Epidermal melanocyte (primary cell): ENCODE measurements around the gene PBX3.

Experiments
- DNase-seq: peaks from one replicate; pipeline ENCODE4 v3.0.0; 2011; ENCODE audit warnings: low spot score; ENCODE audit not compliant: insufficient read length

The PBX3 gene

DNA sequence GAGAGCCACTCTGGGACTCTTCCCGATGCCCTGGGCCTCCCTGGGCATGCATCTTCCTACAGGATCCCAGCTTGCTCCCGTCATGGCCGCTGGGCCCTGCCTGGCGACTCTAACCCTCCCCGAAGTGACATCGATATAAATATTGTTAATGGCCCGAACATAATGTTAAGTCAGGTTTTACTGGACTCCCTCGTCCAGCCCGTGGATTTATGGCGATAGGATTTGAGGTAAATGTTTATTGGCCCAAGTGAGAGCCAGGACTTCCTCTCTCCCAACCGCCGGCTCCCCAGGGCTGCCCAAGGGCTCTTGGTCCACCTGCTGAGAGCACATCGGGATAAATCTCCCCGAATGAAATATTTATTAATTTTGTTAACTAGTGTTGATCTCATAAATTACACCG lies 246.3 kb downstream of the PBX3 start:
- DNase-seq: no peak

DNA sequence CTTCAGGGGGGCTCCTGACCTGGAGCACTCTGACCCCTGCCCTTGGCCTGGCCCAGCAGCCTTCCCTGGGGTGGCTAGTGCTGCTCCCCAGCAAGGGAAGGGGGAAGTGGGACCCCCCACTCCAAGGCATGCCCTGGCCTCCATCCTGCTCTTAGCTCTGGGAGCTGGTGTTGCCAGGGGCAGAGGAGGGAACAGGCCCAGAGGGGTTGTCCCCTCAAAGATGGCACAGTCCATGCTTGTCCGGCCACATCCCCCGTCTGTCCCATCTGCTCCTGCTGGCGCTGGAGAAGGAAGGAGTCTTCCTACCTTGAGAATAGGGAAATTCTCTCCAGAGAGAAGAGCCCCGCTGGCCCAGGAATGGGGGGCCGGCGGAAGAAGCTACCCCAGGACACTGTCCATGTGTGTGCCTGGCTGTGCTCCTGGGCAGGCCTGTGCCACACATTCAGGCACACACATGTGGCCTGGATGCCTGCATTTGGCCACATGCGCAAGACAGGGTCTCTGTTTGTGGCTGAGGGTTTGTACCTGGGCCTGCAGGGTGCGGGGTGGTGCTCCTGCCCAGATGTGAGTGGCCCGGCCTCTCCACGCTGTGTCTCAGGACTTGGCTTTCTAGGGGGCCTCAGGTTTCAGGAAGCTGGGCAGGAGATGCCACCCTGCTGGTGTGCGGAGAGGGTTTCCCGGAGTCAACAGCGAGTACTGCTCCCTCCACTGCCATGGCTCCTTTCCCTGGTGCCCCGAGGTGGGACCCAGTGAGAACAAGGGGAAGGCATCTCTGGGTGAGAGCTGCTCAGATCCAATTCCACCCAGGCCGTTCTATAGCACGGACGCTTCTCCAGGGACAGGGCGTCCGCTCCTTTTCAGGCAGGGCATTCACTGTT lies 247.1 kb downstream of the PBX3 start:
- DNase-seq: no peak

DNA sequence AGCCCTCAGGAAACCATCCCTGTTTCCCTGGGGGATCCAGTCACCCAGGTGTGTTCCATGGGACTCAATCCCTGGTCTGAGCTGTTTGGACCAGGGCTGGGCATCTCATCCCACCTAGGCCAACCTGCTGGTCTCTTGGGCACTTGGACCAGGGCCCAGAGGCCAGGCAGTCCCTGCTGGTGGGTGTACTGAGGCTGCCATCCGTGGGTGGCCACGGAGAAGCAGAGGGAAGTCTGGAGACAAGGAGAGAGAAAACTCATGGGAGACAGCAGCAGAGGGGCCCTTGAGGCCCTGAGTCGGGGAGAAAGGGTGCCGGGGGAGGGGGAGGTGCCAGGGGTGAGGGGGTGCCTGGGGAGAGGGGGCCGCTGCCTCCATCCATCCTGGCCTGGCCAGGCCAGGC lies 247.8 kb downstream of the PBX3 start:
- DNase-seq: no peak

DNA sequence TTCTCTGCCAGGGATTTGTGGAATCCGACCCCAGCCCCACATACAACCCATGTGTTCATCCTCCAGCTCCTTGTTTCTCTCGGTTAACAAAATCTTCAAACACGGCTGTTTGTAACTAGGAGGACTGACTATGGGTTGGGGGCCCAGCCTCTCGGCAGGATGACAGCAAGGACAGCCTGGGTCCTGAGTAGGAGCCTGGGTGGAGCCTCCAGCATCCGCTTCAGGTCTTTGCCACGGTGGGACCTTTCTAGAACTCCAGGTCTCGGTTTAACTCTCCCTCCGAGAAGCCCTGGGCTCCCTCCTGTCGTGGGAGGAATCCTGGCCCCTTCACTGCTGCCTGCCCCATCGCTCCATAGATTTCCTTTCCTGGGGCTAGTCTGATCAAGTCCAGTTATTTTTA lies 248.5 kb downstream of the PBX3 start:
- DNase-seq: no peak

DNA sequence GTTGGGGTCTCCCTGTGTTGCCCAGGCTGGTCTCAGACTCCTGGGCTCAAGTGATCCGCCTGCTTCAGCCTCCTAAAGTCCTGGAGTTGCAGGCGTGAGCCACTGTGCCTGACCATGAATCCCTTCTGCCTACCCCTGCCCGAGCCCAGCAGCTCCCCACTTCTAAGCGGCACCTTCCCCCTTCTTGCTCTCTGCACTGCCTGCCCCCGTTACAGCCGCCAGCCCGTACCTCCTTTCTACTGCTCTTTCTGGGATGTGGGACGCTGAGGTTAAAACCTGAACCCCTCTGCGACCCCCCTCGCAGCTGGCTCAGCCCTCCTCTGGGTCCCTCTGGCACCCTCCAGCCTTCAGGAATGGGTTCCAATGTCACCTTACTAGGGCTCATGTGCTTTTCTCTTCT lies 249.6 kb downstream of the PBX3 start:
- no peak for DNase-seq

DNA sequence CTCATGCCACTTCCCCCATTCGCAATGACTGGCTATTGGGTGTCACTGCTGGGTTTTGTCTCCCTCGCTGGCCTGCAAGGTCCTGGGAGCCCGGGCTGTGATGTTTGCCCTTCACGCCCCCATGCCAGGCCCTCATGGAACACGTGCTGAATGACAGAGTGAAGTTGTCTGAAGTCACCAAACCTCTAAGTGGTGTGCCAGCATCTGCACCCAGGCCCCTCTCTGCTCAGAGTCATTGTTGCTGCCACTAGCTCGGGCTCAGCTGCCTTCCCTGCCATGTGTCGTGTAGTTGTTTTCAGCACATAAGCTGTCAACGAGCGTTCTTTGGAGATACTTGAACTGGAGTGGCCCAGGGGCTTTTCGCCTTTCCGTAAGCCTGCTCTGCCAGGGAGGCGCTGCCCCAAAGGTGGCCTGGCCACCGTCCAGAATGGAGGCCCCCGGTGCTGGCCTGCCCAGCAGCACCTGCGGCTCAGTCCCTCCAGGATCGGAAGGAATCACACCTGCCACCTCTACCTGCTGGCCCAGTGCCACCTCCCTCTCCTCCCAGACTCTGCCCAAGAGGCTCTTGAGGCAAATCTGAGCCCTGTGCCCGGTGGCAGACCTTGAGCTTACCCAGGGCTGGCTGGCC lies 250.1 kb downstream of the PBX3 start:
- no peak for DNase-seq

DNA sequence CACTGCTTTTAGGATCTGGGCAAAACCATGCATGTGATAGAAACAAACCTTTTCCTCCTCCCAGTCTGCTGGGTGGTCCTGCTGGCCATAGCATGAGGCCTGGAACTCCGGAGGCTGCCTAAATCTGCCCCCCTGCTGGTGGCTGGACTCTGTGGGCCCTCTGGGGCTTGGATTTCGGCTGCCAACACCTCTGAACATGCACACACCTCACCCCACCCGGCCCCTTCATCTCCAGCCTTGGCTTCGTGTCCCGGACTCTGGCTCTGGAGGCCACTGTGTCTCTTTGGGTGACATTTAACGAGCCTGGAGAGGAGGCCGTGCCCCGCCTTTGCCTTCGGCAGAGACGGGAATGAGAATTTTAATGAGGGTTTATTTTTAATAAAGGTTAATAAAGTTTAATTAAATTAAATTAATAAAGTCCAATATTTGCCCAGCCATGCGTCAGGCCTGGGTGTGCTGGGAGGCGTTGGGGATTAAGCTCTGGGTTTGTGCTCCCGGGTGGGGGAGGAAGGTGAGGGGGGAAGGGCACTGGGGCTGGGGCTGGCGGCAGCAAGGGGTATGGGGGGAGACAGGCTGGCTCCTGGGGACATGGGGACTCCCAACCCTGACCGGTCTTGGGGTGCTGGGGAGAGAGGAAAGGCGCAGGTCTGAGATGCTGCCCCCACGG lies 251.8 kb downstream of the PBX3 start:
- no peak for DNase-seq

DNA sequence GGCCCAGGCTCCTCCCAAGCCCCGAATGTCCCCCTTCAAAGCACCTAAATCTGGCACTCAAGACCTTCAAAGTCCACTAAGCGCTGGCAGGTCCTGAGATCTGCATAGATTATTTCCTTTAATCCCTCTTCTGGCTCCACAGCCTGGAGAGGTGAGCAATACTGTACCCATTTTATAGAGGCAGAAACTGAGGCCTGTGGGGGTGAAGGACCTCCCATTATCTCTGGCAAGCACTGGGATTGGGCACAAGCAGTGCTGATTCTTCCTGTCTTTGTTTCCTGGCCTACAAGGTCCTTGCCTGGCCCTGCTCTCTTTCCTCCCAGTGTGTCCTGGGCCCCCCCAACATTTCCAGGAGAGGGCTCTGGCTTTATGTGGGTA lies 252.3 kb downstream of the PBX3 start:
- no peak for DNase-seq

DNA sequence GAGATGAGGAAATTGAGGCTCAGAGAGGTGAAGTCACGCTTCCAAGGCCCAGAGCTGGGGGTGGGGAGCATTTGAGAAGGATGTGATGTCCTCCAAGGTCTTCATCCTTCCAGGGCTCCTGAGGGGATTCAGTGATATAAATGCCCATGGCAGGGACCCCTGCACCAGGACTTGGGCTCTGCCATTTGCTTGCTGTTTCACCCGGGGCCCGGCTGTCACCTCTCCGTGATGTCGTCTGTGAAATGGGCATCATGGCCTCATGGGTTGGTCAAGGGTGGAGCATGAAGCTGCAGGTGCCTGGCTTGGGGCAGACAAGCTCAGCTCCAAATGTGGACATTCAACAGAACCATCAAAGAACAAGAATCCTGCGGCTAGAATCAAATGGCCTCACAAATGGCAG lies 253.1 kb downstream of the PBX3 start:
- DNase-seq: no peak

DNA sequence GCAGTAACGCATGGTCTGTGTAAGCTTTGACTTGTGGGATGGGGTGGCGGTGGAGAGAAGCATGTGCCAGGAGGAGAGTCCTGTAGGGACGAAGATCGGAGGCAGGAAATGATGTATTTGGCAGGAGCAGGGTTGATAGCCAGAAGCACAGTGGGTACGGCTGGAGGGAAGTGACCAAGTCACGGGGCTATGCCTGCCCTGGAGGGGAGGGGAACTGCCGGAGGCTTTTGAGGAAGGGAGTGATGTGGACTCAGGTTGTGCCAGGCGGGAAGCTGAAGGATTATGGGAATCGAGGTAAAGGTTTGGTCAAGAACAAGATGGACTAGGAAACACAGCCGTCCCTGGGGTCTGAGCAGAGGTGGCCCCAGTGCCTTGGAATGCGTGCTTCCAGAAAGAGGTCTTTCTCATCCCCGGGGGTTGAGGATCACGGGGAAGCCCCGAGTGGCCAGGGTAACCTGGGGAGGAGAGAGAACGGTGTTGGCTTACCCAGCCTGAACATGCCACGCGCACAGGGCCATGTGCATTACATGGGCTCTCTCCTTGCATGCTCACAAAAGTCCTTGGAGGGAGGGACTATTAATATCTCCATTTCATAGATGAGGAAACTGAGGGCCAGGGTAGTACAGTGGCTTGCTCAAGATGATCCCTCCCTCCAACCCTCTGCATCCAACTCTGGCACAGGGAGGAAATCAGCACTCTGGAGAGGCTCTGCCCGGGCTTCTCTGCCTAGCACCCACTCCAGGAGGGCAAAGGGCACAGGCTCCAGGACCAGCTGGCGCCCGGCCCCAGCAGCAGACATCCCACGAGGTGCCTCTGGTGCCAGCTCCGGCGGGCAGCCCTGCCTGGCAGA lies 253.8 kb downstream of the PBX3 start:
- no peak for DNase-seq

DNA sequence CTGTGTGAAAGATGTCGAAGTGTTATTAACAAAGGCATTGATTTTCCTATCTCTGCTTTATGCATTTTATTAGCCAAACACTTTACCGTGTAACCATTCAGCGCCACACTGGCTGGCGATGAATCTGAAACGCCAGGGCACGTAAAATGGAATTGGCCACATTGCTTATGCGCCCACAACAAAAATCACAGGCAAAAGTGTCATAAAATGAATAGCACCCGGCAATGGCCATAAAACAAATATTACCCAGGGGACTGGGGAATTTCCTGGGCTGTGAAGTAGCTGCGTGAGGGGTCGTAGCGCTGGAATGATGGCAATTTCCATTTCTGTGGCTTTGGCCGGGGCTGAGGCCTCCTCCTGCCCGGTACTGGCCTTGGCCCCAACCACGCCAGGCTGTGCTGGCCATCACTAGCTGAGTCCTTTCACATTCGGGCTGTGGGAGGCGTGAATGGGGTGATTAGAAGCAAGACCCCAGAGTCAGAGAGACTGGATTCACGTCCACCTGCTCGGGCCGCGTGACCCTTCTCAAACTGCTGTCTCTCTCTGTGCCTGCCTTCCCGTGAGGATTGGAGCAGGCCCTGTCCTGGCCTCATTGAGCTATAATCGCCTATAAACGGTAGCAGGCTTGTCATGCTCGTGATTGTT lies 254.5 kb downstream of the PBX3 start:
- no peak for DNase-seq

DNA sequence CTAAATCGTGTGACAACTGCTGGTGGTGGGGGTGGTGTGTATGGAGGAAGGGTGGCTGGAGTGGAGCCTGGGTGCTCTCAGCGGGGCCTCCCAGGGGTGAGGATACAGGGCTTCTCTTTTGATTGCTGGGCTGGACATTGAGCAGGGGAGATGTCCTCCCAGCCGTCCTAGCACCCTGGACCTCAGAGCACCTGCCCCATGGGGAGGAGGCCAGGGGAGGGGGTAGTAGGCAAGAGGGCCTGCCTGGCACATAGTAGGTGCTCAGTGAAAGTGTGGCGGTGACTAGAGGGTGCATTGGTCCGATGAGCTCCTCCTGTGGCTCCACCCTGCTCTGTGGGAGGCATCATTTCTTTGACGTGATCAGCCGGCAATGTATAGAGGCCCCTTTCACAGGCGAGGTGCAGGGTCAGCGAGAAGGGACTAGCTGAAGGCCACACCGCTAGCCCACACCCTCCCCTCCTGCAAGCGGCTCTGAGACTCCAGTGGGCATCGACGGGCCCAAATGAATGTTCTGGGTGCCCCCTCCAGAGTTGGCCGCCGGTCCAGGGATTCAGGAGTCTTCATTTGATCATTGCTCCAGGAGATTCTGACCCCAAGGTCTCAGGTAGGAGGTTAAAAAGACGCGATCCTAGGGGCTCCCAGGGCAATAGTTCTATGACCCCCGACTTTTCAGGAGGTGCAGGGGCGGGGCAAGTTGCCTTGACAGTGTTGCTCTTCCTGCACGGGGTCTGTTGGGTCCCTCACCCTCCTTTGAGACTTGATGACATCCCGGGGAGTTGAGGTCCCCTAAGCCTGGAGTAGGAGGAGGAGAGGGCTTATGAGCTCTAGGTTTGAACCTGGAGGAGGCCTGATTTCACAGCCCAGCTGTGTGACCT lies 255.5 kb downstream of the PBX3 start:
- no peak for DNase-seq

DNA sequence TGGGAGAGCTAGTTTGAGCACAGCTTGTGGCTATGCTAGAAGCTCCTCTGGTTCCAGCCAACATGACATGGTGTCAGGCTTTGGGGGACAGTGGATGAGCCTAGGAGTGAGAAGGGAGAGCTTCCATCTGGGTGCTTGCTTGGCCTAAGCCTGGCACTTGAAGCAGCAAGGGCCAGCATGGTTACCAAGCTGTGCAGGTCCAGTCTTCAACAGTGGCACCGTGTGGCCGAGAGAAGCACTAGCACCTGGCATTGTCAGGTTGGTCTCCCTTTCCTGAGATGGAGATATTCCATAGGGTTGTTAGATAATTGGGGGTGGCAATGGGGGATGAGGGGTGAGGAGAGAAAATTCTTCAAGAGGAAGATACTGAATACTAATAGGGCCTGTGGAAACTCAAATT lies 261.9 kb downstream of the PBX3 start:
- no peak for DNase-seq

DNA sequence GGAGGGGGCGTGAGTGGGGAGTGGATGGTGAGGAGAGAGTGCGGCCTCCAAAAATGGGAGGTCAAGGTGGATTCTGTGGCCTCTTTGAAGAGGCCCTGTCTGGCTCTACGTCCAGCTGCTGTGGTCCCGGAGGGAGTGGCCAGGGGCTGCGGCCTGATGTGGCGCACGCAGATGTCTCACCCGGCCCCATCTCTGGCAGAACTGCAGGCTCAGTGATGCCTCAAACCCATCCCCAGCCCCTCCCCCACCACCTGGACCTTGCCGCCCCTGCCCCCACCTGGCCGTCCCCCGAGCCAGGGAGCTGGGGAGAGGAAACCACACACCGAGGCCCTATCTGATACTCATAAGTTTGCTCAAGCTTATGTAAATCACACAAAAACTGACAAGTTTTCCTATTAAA lies 267.6 kb downstream of the PBX3 start:
- no peak for DNase-seq

DNA sequence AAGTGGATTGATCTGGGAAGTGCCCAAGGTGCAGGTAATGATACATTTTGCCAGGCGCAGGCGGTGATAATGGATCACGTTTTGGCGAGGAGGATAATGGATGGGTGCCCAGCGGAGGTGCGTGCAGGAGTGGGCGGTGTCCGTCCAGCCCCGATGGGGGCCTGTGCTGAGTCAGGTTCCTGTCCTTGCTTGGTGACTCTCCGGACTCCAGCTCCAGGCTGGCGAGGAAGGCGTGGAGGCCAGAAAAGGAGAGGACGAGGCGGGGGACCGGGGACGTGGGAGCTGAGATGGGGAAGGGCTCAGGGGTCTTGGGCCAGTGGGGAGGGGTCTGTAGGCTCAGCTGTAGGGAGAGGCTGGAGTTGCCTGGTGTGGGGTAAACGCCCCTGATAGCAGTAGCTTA lies 268.3 kb downstream of the PBX3 start:
- no peak for DNase-seq

DNA sequence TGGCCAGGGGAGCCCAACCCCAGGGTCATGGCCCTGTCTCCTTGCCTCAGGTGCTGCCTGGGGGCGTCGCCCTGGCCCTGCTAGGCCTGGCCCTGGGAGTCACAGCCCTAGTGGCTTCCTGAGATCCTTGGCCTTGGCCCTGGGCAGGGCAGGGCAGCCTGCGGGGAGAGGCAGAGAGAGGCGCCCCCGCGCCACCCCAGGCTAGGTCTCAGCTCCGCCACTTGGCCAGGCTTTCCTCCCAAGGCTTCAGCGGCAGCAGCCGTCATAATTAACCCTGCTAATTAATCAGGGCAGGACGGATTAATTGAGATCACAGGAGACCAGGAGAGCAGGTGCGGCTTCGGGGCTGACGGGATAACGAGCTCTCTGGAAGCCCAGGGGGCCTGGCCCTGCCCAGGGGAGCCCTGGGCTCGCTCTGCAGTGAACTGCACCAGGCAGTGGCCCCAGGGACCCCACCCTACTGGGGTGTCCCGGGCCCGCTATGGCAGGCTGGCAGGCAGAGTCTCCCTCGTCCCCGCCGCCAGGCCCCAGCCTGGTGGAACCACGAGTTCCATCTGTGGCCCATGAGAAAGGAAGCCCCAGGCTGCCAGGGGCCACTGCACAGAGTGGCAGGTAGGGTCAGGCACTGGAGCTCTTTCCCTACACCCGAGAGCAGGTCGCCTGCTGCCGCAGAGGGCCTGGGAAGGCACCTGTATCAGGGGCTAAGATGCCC lies 269.6 kb downstream of the PBX3 start:
- no peak for DNase-seq
